K562 (cell line): ENCODE results near the gene C12orf75.

Experiments used
- ATF6 ChIP-seq: sonication (generic); formaldehyde crosslinking; IDR thresholded peaks from 2 replicates; pipeline ENCODE4 v1.4.0; 2020; ENCODE audit warnings: mild to moderate bottlenecking, missing genetic modification reagents
- CEBPG ChIP-seq, 3 experiments: fragments of 200-800 bp in 1 of 3; sonication (Bioruptor generic) in 1 of 3; sonication (generic) in 1 of 3; formaldehyde crosslinking in 1 of 3; IDR thresholded peaks in 2 of 3; conservative IDR thresholded peaks in 1 of 3; 2 replicates each; pipeline versions ENCODE4 v1.6.1 to v1.8.0; 2016 to 2022; ENCODE audit warnings: missing compliant biosample characterization in 2 of 3, missing genetic modification characterization in 2 of 3, mild to moderate bottlenecking in 1 of 3, missing genetic modification reagents in 1 of 3
- FOXK2 ChIP-seq, 2 experiments: fragments of 450-650 bp; IDR thresholded peaks in 1 of 2; conservative IDR thresholded peaks in 1 of 2; 2 replicates each; pipeline ENCODE4 v1.6.1; 2016; ENCODE audit warnings: low read depth in 2 of 2, mild to moderate bottlenecking in 1 of 2
- FOXP1 ChIP-seq: sonication (generic); formaldehyde crosslinking; IDR thresholded peaks from 2 replicates; pipeline ENCODE4 v1.8.0; 2022; ENCODE audit warnings: mild to moderate bottlenecking, missing genetic modification reagents
- GATAD2A ChIP-seq: fragments of 450-650 bp; IDR thresholded peaks from 2 replicates; pipeline ENCODE4 v1.6.1; 2017
- HDAC6 ChIP-seq: IDR thresholded peaks from 2 replicates; pipeline ENCODE4 v1.6.1; 2012; ENCODE audit warnings: low read depth, mild to moderate bottlenecking, control low read depth, inconsistent platforms, low read length, moderate library complexity
- HDGF ChIP-seq: fragments of 450-650 bp; IDR thresholded peaks from 2 replicates; pipeline ENCODE4 v1.6.1; 2016
- HINFP ChIP-seq: fragments of 450-650 bp; conservative IDR thresholded peaks from 2 replicates; pipeline ENCODE4 v1.6.1; 2016; ENCODE audit warnings: missing genetic modification characterization, low read depth, mild to moderate bottlenecking, control low read depth, missing compliant biosample characterization
- MAZ ChIP-seq, 2 experiments: fragments of 450-650 bp in 1 of 2; sonication (generic) in 1 of 2; formaldehyde crosslinking; IDR thresholded peaks in 1 of 2; conservative IDR thresholded peaks in 1 of 2; 2 replicates each; pipeline versions ENCODE4 v1.4.0 to v1.5.0; 2020; ENCODE audit warnings: mild to moderate bottlenecking in 1 of 2, missing genetic modification reagents in 1 of 2
- NFE2L1 ChIP-seq: fragments of 450-650 bp; IDR thresholded peaks from 2 replicates; pipeline ENCODE4 v1.6.1; 2016; ENCODE audit warnings: missing genetic modification characterization, low read depth, mild to moderate bottlenecking, missing compliant biosample characterization, moderate library complexity, borderline replicate concordance
- POLR2AphosphoS5 ChIP-seq: IDR thresholded peaks from 2 replicates; pipeline ENCODE4 v1.6.1; 2011; ENCODE audit warnings: mild to moderate bottlenecking, low read depth, low read length, moderate library complexity; ENCODE audit not compliant: control insufficient read depth, insufficient read depth
- SMAD2 ChIP-seq: fragments of 150-350 bp; IDR thresholded peaks from 2 replicates; pipeline ENCODE4 v1.6.1; 2014; ENCODE audit warnings: low read depth, mild to moderate bottlenecking, low read length
- THAP7 ChIP-seq: fragments of 250-450 bp; sonication (Bioruptor Pico); IDR thresholded peaks from 2 replicates; pipeline ENCODE4 v1.5.0; 2021
- TF ChIP-seq, protein P1 (sequence below): sonication (generic); formaldehyde crosslinking; IDR thresholded peaks from 2 replicates; pipeline ENCODE4 v1.8.1; 2023; ENCODE audit warnings: mild to moderate bottlenecking, missing genetic modification reagents

DNA sequence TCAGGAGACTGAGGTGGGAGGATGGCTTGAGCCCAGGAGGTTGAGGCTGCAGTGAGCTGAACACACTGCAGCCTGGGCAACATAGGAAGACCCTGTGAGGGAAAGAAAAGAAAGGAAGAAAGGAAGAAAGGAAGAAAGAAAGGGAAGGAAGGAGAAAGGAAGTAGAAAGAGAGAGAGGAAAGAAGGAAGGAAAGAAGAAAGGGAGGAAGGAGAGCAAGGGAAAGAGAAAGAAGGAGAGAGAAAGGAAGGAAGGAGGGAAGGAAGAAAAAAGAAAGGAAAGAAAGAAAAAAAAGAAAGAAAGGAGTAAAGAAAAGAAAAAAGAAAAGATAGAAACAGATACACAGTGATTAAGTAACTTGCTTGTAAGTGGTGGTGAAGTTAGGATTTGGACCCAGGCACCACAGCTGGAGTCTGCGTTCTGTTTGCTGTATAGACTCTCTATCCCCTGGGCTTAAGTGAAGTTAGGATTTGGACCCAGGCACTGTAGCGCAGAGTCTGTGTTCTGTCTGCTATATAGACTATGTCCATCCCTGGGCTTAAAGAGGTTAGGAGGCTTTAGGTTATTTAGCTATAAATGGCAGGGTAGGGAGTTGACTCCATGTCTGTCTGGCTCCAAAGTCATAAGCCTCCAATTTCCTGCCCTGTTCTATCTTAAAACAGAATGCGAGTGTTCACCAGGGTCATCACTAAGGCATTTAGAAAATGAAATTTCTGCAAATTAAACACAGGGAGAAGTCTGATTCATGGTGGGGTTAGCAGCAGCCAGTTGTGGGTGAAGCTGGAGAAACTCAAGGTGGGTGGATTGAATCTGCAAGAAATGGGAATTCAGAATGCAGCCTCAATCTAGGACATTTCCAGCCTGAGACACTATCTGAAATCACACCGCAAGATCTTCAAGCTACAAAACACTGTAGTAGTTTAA lies 13.3 kb upstream of the C12orf75 start:
- TF ChIP-seq GATAD2A: no peak
- TF ChIP-seq CEBPG (CRISPR knock-in tag; IDR thresholded peaks at IDR 0.05): no peak
- no peak for TF ChIP-seq CEBPG (tag; conservative IDR thresholded peaks at IDR 0.05 in 1 of 2, IDR thresholded peaks at IDR 0.05 in 1 of 2)
- TF ChIP-seq, protein P1, sequence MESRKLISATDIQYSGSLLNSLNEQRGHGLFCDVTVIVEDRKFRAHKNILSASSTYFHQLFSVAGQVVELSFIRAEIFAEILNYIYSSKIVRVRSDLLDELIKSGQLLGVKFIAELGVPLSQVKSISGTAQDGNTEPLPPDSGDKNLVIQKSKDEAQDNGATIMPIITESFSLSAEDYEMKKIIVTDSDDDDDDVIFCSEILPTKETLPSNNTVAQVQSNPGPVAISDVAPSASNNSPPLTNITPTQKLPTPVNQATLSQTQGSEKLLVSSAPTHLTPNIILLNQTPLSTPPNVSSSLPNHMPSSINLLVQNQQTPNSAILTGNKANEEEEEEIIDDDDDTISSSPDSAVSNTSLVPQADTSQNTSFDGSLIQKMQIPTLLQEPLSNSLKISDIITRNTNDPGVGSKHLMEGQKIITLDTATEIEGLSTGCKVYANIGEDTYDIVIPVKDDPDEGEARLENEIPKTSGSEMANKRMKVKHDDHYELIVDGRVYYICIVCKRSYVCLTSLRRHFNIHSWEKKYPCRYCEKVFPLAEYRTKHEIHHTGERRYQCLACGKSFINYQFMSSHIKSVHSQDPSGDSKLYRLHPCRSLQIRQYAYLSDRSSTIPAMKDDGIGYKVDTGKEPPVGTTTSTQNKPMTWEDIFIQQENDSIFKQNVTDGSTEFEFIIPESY (CRISPR knock-in tag): no peak
- TF ChIP-seq MAZ (CRISPR knock-in tag; conservative IDR thresholded peaks at IDR 0.05 in 1 of 2, IDR thresholded peaks at IDR 0.05 in 1 of 2): no peak
- no peak for TF ChIP-seq HINFP (tag)
- TF ChIP-seq NFE2L1 (tag): no peak
- no peak for TF ChIP-seq HDAC6
- no peak for TF ChIP-seq FOXK2 (conservative IDR thresholded peaks at IDR 0.05 in 1 of 2, IDR thresholded peaks at IDR 0.05 in 1 of 2; ENCODE audit: low read depth in 2 of 2)
- no peak for TF ChIP-seq ATF6 (CRISPR knock-in tag)
- no peak for TF ChIP-seq FOXP1
- no peak for TF ChIP-seq THAP7 (CRISPR knock-in tag)
- no peak for TF ChIP-seq POLR2AphosphoS5
- TF ChIP-seq HDGF: no peak
- no peak for TF ChIP-seq SMAD2
